GM12878 (cell line): ENCODE data around the gene PCDHGA8. TPM values are rescaled to one million over a fixed set of nuclear protein-coding genes. Genes with fewer than 3 reads are reported as not detected.

ENCODE experiments used
- CHD1 ChIP-seq: IDR thresholded peaks from 2 replicates; pipeline ENCODE4 v1.6.1; 2012; ENCODE audit warnings: low read depth, low read length, improper control_type of control experiment
- POLR2A ChIP-seq: IDR thresholded peaks from 2 replicates; pipeline ENCODE4 v1.6.1; 2011; ENCODE audit warnings: low read depth, mild to moderate bottlenecking, low read length
- polyA plus RNA-seq, 11 experiments: library from polyadenylated mRNA; depleted of rRNA in 4 of 11; unstranded in 6 of 11; stranded (reverse) in 5 of 11; fragments of >200 nt; fragmentation: Nextera tagmentation in 4 of 11; fragmentation: Illumina TruSeq in 1 of 11; extraction: Ambion mirVana in 4 of 11; extraction: Trizol in 1 of 11; gene quantifications; 1 replicate in 1 of 11; 2 replicates in 10 of 11; pipeline versions ENCODE4 v1.2.1 to v1.2.3, GENCODE V29; 2011 to 2016; ENCODE audit warnings: inconsistent platforms in 2 of 11, missing spikeins in 2 of 11, low read depth in 1 of 11
- total RNA-seq, 4 experiments: library from RNA; depleted of rRNA in 3 of 4; stranded (reverse); fragments of >200 nt in 3 of 4; fragmentation: Illumina TruSeq in 1 of 4; extraction: Trizol in 1 of 4; gene quantifications; 2 replicates each; pipeline versions ENCODE4 v1.2.1 to v1.2.3, GENCODE V29; 2013 to 2021
- TF ChIP-seq, protein P1 (sequence below): IDR thresholded peaks from 2 replicates; pipeline ENCODE4 v1.6.1; 2012; ENCODE audit warnings: improper control_type of control experiment, low read depth, low read length; ENCODE audit not compliant: insufficient replicate concordance
- TF ChIP-seq, protein P2 (sequence below): fragments of 150-350 bp; IDR thresholded peaks from 2 replicates; pipeline ENCODE4 v1.6.1; 2016; ENCODE audit warnings: low read depth, low read length

PCDHGA8 gene
- total and polyA plus RNA-seq, 10 of the 15 experiments (the other 5 are each of a cell fraction or from before 2014, with no cell fraction given) = 0.01 to 0.04 TPM; not detected in 8

DNA sequence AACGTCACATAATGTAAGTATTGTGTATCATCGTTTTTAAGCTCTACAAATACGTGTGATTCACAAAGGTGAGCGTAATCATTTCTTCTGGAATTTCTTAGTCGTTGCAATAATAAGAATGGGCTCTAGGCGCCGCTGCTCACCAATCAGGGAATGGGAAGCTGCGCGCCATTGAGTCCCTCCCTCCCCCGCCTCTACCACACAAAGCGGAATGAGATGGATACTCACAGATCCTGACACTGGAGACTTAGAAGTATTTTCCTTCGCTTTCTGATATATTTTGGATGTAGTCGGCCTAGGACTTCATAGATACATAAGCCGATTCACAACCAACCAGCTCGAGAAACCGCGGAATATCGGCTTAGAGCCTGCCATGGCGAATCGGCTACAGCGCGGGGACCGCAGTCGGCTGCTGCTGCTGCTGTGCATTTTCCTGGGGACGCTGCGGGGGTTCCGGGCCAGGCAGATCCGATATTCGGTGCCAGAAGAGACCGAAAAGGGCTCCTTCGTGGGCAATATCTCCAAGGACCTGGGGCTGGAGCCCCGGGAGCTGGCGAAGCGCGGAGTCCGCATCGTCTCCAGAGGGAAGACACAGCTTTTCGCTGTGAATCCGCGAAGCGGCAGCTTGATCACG lies 28.5 kb downstream of the PCDHGA8 start, which contains the start of gene PCDHGA11 (continued):
- TF ChIP-seq, protein P1, sequence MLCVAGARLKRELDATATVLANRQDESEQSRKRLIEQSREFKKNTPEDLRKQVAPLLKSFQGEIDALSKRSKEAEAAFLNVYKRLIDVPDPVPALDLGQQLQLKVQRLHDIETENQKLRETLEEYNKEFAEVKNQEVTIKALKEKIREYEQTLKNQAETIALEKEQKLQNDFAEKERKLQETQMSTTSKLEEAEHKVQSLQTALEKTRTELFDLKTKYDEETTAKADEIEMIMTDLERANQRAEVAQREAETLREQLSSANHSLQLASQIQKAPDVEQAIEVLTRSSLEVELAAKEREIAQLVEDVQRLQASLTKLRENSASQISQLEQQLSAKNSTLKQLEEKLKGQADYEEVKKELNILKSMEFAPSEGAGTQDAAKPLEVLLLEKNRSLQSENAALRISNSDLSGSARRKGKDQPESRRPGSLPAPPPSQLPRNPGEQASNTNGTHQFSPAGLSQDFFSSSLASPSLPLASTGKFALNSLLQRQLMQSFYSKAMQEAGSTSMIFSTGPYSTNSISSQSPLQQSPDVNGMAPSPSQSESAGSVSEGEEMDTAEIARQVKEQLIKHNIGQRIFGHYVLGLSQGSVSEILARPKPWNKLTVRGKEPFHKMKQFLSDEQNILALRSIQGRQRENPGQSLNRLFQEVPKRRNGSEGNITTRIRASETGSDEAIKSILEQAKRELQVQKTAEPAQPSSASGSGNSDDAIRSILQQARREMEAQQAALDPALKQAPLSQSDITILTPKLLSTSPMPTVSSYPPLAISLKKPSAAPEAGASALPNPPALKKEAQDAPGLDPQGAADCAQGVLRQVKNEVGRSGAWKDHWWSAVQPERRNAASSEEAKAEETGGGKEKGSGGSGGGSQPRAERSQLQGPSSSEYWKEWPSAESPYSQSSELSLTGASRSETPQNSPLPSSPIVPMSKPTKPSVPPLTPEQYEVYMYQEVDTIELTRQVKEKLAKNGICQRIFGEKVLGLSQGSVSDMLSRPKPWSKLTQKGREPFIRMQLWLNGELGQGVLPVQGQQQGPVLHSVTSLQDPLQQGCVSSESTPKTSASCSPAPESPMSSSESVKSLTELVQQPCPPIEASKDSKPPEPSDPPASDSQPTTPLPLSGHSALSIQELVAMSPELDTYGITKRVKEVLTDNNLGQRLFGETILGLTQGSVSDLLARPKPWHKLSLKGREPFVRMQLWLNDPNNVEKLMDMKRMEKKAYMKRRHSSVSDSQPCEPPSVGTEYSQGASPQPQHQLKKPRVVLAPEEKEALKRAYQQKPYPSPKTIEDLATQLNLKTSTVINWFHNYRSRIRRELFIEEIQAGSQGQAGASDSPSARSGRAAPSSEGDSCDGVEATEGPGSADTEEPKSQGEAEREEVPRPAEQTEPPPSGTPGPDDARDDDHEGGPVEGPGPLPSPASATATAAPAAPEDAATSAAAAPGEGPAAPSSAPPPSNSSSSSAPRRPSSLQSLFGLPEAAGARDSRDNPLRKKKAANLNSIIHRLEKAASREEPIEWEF = no peak
- no peak for TF ChIP-seq POLR2A
- TF ChIP-seq CHD1 = no peak
- TF ChIP-seq, protein P2, sequence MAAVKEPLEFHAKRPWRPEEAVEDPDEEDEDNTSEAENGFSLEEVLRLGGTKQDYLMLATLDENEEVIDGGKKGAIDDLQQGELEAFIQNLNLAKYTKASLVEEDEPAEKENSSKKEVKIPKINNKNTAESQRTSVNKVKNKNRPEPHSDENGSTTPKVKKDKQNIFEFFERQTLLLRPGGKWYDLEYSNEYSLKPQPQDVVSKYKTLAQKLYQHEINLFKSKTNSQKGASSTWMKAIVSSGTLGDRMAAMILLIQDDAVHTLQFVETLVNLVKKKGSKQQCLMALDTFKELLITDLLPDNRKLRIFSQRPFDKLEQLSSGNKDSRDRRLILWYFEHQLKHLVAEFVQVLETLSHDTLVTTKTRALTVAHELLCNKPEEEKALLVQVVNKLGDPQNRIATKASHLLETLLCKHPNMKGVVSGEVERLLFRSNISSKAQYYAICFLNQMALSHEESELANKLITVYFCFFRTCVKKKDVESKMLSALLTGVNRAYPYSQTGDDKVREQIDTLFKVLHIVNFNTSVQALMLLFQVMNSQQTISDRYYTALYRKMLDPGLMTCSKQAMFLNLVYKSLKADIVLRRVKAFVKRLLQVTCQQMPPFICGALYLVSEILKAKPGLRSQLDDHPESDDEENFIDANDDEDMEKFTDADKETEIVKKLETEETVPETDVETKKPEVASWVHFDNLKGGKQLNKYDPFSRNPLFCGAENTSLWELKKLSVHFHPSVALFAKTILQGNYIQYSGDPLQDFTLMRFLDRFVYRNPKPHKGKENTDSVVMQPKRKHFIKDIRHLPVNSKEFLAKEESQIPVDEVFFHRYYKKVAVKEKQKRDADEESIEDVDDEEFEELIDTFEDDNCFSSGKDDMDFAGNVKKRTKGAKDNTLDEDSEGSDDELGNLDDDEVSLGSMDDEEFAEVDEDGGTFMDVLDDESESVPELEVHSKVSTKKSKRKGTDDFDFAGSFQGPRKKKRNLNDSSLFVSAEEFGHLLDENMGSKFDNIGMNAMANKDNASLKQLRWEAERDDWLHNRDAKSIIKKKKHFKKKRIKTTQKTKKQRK = no peak
- TF ChIP-seq, all 136 proteins: peak for 22
